H1 (cell line): ENCODE measurements around the gene C1GALT1C1L.

Source experiments
- BCL11A ChIP-seq, 2 experiments: IDR thresholded peaks; one replicate each; pipeline ENCODE4 v1.6.1; 2011; ENCODE audit warnings: low read depth in 2 of 2, low read length in 2 of 2, mild to moderate bottlenecking in 2 of 2
- CEBPB ChIP-seq: IDR thresholded peaks from 2 replicates; pipeline ENCODE4 v1.6.1; 2012; ENCODE audit warnings: low read depth, low read length
- CHD1 ChIP-seq: IDR thresholded peaks from 2 replicates; pipeline ENCODE4 v1.6.1; 2012; ENCODE audit warnings: low read depth, low read length, improper control_type of control experiment
- CTCF ChIP-seq, 3 experiments: IDR thresholded peaks; 1 replicate in 2 of 3; 2 replicates in 1 of 3; pipeline versions ENCODE4 v1.5.1 to v1.6.1; 2011; ENCODE audit warnings: low read length in 3 of 3, mild to moderate bottlenecking in 3 of 3, inconsistent platforms in 2 of 3, low read depth in 1 of 3, moderate library complexity in 1 of 3; ENCODE audit not compliant: insufficient read depth in 1 of 3; ENCODE audit errors: control extremely low read depth in 1 of 3
- EP300 ChIP-seq, 2 experiments: IDR thresholded peaks; 1 replicate in 1 of 2; 2 replicates in 1 of 2; pipeline ENCODE4 v1.6.1; 2011 to 2012; ENCODE audit warnings: low read depth in 2 of 2, low read length in 2 of 2, mild to moderate bottlenecking in 2 of 2, borderline replicate concordance in 1 of 2, inconsistent platforms in 1 of 2, moderate library complexity in 1 of 2
- GABPA ChIP-seq: IDR thresholded peaks from 2 replicates; pipeline ENCODE4 v1.6.1; 2011; ENCODE audit warnings: mild to moderate bottlenecking, low read length, moderate library complexity, borderline replicate concordance; ENCODE audit not compliant: insufficient read depth
- JUN ChIP-seq: IDR thresholded peaks from 2 replicates; pipeline ENCODE4 v1.6.1; 2011; ENCODE audit warnings: low read depth, mild to moderate bottlenecking, improper control_type of control experiment, low read length
- MAX ChIP-seq: IDR thresholded peaks from 2 replicates; pipeline ENCODE4 v1.6.1; 2012; ENCODE audit warnings: inconsistent platforms
- POLR2A ChIP-seq, 2 experiments: IDR thresholded peaks; 1 replicate in 1 of 2; 2 replicates in 1 of 2; pipeline ENCODE4 v1.6.1; 2011; ENCODE audit warnings: low read depth in 2 of 2, low read length in 2 of 2, mild to moderate bottlenecking in 2 of 2; ENCODE audit errors: control extremely low read depth in 1 of 2
- POLR2AphosphoS5 ChIP-seq: IDR thresholded peaks from 2 replicates; pipeline ENCODE4 v1.6.1; 2011; ENCODE audit warnings: low read depth, low read length
- RAD21 ChIP-seq, 2 experiments: IDR thresholded peaks in 1 of 2; conservative IDR thresholded peaks in 1 of 2; 2 replicates each; pipeline ENCODE4 v1.6.1; 2011; ENCODE audit warnings: low read depth in 2 of 2, low read length in 2 of 2, improper control_type of control experiment in 1 of 2, inconsistent platforms in 1 of 2, mild to moderate bottlenecking in 1 of 2, moderate library complexity in 1 of 2
- TEAD4 ChIP-seq: IDR thresholded peaks from 2 replicates; pipeline ENCODE4 v1.6.1; 2012; ENCODE audit warnings: low read depth, low read length, inconsistent platforms, mixed read lengths

- TF ChIP-seq CTCF (IDR thresholded peaks at IDR 0.05; ENCODE audit: control extremely low read depth in 1 of 3, insufficient read depth in 1 of 3, low read depth in 1 of 3, low read length in 3 of 3) = no peak
- TF ChIP-seq POLR2AphosphoS5 = no peak
- no peak for TF ChIP-seq BCL11A (IDR thresholded peaks at IDR 0.05; ENCODE audit: low read depth in 2 of 2, low read length in 2 of 2)
- TF ChIP-seq CHD1 = no peak
- no peak for TF ChIP-seq CEBPB
- TF ChIP-seq TEAD4 = no peak
- no peak for TF ChIP-seq RAD21 (IDR thresholded peaks at IDR 0.05 in 1 of 2, conservative IDR thresholded peaks at IDR 0.05 in 1 of 2; ENCODE audit: low read depth in 2 of 2, low read length in 2 of 2)
- TF ChIP-seq EP300 (IDR thresholded peaks at IDR 0.05; ENCODE audit: borderline replicate concordance in 1 of 2, low read depth in 2 of 2, low read length in 2 of 2) = no peak
- TF ChIP-seq GABPA = no peak
- no peak for TF ChIP-seq MAX
- TF ChIP-seq POLR2A (IDR thresholded peaks at IDR 0.05; ENCODE audit: control extremely low read depth in 1 of 2, low read depth in 2 of 2, low read length in 2 of 2) = no peak
- no peak for TF ChIP-seq JUN
Observed at GRCh38 chr2:43714164-43714563, 37.9 kb upstream of the C1GALT1C1L start.
